Left kidney (tissue), 2 donors: ENCODE results near the gene HOXB3. TPM values are rescaled to one million over a fixed set of nuclear protein-coding genes. Genes with fewer than 3 reads are reported as not detected.

ENCODE experiments used
- DNase-seq: peaks from one replicate; pipeline ENCODE4 v3.0.0-alpha.2; 2013
- polyA plus RNA-seq: library from polyadenylated mRNA; unstranded; fragments of 120-200 nt; gene quantifications from one replicate; pipeline ENCODE4 v1.2.1, GENCODE V29; 2013; ENCODE audit not compliant: insufficient read length

Gene HOXB3
- polyA plus RNA-seq, 1 donor: 224 TPM

- DNase-seq: no peak
These were observed 19.6 kb downstream of the HOXB3 start for GRCh38 chr17:48570325-48571023.

DNA sequence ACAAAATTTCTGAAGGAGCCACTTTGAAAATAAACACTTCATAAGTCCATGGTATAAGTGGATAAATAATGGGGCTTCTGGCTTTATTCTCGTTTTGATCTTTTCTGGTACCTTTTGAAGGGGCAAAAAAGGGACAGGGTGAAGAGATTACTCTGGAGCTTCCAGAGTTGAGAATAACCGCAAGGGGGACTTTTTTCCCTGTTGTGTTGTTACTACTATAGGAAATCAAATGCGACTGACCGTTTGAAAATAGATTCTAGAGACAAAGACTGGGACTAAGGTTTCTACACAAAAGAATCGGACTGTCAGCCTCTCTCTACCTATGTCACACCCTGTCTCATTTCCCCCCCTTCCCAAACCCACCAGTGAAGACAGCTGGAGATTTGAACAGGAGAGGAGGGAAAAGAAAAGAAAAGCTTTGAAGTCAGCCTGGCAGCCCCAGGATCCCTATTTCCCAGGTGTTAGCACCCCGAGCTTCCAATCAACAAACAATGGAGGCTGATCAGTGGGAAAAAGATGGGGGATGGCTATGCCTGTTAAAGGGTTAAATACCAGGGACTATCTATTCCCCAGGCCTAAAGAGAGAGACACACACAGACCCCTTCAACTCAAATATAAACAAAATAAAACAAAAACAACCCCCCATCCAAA lies 20.2 kb downstream of the HOXB3 start:
- DNase-seq: no peak

DNA sequence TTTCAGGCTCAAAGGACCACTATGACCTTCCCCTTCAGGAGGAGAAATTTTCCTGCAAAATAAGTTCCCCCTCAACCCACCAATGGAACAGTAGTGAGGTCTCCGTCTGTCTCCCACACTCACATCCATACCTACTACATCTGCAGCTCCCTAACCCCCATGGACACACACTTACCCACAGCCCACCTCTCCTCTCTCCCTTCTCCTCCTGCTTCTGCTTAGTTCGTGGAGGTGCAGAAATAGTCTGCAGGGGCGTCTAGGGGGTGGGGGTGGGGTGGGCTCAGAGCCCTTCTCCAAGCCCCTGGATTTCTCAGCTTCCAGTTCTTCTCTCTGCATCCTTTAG lies 20.8 kb downstream of the HOXB3 start:
- DNase-seq: no peak

GRCh38 chr17:48568499-48569239 lies 21.4 kb downstream of the HOXB3 start:
- no peak for DNase-seq

- no peak for DNase-seq
These were observed 22.2 kb downstream of the HOXB3 start for GRCh38 chr17:48567646-48568354.

DNA sequence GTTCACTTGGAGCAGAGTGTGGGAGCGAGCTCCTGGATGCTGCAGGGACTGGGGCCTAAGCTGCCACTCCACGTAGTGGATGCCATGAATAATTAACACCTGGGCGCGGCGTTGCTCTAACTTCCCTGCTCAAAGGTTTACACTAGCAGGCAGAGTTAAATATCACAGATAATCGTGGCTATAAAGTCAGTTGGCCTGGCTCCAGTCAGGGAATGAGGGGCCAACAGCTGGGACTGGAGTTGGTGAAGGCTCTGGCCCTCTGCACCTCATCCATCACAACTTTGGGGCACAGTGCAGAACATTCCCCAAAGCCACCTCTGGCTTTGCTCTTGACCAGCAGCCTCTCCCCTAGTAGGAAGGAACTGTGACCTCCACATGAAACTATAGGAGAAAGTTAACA lies 22.8 kb downstream of the HOXB3 start:
- no peak for DNase-seq

- no peak for DNase-seq
These were observed 23.3 kb downstream of the HOXB3 start for GRCh38 chr17:48566717-48567116.

DNA sequence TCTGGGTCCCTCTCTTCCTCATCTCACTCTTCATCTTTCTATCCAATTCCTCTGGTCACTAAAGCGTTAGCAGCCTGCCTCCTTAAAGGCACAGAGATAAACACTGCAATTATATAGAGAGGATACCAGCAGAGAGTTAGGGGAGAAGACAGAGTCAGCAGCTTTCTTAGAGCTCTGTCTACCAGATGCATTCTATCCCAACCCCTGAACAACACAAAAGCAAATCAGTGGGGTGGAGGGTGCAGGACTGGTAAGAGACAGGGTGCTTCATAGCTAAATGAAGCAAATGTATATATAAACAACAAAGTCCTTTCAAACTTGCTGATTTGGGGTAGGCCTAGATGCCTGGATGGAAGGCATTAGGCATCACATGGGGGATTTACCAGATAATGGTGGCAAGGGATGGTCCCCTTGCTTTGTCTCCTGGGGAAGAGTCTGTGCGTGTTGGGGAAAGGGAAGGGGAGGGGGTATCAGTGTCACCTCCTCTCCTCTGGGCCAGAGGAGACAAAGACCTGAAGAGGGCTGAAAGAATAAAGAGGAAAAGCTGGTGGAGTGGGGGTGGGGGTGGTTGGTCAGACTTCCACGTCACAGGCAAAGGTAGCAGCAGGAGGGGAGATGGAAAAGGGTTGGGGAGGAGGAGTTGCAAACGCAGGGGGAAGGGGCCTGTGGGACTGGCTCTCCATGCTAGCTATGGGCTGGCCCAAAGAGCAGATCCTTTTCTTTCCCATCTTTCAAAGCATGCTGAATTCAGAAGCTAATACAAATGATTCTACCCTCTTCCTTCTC lies 23.9 kb downstream of the HOXB3 start:
- no peak for DNase-seq

DNA sequence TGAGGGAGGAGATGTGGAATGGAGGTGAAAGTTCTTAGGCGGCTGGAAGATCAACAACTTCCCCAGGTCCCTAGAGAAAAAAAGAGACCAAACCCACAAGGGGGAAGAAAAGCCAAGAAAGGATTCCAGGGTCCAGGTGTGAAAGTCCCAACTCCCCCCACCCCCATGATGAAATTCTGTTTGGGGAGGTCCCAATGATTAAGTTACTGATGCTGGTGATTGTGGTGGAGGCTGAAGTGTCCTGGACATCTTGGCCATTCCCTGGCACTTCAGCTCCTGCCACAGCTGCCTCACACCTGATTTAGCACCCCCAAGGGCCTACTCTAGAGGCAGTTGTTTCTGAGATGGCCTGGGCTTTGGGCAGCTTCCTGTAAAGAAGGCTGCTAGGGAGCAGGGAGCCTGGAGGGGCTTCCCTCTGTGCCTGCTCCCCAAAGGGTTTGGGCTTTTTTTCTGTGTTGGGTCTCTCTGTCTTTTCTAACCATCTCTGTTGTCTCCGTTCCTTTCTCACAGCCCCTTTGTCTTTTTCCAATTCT lies 25.0 kb downstream of the HOXB3 start:
- DNase-seq: no peak

- DNase-seq: no peak
These were observed 25.6 kb downstream of the HOXB3 start for GRCh38 chr17:48564188-48565021.

DNA sequence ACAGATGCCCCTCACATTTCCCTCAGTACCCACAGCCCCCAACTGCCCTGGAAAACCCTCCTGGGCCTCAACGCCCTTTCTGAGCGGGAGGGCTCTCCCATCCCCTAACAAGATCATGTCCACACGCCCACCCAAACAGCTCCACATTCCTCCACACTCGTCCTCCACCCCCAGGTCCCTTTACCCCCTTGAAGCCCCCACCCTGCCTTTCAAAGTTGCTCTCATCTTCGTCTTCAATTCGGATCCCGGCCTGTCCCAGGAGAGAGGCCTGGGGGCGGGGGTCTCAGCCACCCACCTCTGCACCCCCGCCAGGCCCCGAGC lies 26.2 kb downstream of the HOXB3 start:
- DNase-seq: no peak

DNA sequence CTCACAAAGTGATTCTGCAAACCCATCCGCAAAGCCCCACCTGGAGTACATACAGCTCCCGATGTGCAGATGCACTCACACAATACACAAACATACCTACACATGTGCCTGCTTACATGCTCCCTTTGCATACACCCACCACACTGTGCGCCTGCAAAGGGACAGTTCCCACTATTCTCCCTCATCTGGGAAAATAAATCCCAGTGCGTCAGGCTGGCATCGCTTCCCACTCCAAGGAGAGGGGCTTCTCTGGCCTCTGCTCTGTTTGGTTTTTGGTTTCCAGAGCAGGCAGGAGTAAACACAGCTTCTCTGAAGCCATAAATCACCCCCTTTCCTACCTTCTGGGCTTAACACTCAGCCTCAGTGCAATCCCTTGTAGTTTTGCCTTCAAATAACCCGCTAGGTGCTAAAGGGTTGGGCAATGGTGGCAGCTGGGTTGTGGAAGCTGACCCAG lies 26.6 kb downstream of the HOXB3 start:
- DNase-seq: peak; percentile 85

DNA sequence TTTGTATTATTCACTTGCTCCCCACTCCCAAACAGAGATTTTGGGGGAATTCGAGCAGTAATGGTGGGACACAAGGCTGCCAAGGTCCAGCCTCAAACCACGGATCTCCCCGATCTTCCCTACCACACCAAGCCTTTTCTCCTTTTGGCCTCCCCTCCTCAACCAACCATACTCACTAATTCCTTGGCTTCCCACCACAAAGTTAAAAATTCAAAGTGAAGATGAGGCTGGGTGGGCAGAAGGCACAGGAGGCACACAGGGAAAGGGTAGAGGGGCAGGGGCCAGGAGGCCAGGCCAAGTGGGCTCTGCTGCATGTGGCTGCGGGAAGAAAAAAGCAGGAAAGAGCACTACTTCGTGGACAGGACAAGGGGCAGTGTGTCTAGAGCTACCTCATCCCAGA lies 27.1 kb downstream of the HOXB3 start:
- no peak for DNase-seq

DNA sequence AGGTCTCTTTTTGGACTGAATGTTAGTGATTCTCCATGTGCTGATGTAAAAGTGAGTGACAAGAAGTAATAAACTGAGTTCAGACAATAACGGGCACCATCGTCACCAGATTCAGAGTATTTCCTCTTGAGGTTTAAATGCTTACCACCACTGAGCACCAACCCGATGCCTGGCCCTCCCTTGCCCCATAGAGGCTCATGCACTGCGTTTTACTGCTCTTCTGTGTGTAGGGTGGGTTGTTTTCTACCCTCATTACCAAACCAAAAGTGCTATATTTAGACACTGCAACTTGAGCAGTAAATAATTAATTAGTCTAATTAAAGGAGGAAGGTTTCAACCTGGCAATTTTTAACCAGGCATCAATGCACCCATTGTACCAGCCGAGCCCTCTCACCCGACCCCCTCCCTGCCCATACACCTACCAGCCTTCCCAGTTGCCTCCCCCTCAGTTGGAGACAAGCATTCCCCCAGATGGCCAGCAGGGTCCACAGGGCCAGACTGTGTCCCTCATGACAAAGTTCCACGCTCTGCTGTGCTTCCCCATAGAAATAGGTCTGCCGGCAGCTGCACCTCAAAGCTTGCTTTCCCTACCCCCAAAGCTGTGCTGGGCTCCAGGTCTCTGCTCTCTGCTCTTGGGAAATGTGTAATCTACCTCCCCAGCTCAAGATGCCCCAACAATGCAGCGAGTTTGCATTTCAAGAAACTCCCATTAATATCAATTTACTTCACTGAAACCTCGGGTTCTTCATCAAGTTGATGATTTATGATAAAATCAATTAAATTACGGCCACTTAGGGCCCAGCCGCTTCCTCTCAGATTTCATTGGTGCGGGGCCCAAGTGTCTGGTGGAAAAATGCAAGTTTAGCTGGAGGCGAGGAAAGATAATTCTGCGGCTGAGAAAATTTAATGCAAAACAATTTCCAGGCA lies 27.9 kb downstream of the HOXB3 start:
- no peak for DNase-seq

DNA sequence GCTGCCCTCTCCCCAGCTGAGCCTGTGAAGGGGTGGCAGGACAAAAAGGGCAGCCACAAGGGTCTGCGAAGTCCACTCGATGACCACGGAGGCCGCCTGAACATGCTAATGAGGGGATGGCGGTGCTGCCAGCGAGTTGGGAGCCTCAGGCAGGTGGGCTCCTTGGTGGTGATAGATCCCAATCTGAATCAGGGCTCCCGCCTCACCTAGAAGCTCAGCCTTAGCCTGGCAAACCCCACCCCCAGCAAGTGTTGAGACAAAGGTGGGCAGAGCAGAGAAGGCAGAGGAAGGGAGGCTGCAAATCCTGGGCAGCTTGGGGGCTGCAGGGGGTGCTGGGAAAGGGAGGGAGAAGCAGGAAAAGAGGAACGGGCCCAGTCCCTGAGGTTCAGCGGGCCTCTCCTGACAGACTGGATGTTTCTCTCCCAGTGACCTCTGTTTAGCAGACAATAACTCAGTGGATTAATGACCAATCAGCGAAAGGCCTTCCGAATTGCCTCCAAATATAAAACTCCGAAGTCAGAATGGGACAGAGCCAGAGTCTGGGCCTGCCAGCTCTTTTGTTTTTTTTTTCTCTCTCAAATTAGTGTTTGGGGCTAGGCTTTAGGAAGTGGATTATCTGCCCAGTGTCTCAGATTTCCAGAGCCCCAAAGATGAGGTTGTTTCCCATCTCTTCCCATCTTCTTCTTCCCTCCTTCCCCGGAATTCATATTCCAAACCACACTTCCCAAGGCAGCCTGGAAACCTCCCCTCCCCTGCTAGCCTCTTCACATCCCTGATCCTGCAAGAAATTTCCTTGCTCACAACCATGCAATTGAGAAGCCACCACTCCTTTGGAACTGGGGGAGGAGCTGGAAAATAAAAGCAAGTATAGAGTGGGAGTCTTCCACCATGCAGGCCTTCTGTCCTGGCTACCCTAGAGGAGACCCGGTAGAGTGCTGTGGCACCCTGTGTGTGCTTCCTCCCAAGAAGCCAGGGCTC lies 29.9 kb downstream of the HOXB3 start:
- DNase-seq: no peak

GRCh38 chr17:48559122-48559839 lies 30.8 kb downstream of the HOXB3 start:
- no peak for DNase-seq

DNA sequence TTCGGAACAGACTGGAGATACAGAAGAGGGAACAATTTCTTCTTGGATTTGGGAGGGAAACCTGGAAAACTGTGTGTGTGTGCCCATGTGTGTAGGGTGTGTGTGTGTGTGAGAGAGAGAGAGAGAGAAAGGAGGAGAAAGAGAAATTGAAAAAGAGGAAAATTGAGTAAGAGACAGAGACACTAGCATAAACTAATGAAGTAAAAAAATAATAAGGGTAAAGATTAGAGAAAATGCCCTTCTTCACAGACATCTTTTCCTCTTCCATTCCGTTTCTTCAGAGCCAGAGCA lies 31.3 kb downstream of the HOXB3 start:
- DNase-seq: no peak
